ENCODE data around the gene ADRA1B. TPM values are rescaled to one million over a fixed set of nuclear protein-coding genes. Genes with fewer than 3 reads are reported as not detected.

ADRA1B gene
- total and polyA plus RNA-seq, 2 donors from 2014 or later = 1.6 to 2.3 TPM

- no peak for FAIRE-seq
- no peak for TF ChIP-seq CTCF (IDR thresholded peaks at IDR 0.05; ENCODE audit: borderline replicate concordance, extremely low read depth, insufficient read depth)
- Histone ChIP-seq H3K9me3 (ENCODE audit: control insufficient read depth in 2 of 3, insufficient read depth in 1 of 3, low read length in 3 of 3) (no peaks in the 10 kb centered on the region), H3K4me3 (ENCODE audit: low read length in 3 of 3) (no peak overlapping the region), H3K36me3 (ENCODE audit: control insufficient read depth in 2 of 3, insufficient read depth in 3 of 3, low read length in 3 of 3) (no peaks in the 10 kb centered on the region), H3K4me1 (ENCODE audit: control insufficient read depth in 2 of 3, insufficient read depth in 2 of 3, low read depth in 1 of 3, low read length in 3 of 3) (peaks cover 0 to 6% (median 5%) of the 10 kb centered on the region in 3 donors), H3K27ac (ENCODE audit: low read depth in 2 of 2, low read length in 2 of 2) (no peak overlapping the region), H3K27me3 (ENCODE audit: control insufficient read depth, insufficient read depth, low read length) (peaks cover 23% of the 10 kb centered on the region), H3K9ac (ENCODE audit: low read length in 3 of 3) (no peak overlapping the region)
- DNase-seq = peak in 3 of 5 donors; percentile 47 to 53 (median 51)
- intact Hi-C loops (cut with DNase I) = no loop called here
Measured at GRCh38 chr5:159975462-159976019, 59.3 kb downstream of the ADRA1B start.

GRCh38 chr5:159976921-159977320, 60.6 kb downstream of the ADRA1B start:
- Histone ChIP-seq H3K36me3 (ENCODE audit: control insufficient read depth in 2 of 3, insufficient read depth in 3 of 3, low read length in 3 of 3) (no peaks in the 10 kb centered on the region), H3K4me1 (ENCODE audit: control insufficient read depth in 2 of 3, insufficient read depth in 2 of 3, low read depth in 1 of 3, low read length in 3 of 3) (peaks cover 0 to 5% (median 4%) of the 10 kb centered on the region in 3 donors), H3K9me3 (ENCODE audit: control insufficient read depth in 2 of 3, insufficient read depth in 1 of 3, low read length in 3 of 3) (no peaks in the 10 kb centered on the region), H3K27ac (ENCODE audit: low read depth in 2 of 2, low read length in 2 of 2) (no peak overlapping the region), H3K4me3 (ENCODE audit: low read length in 3 of 3) (no peak overlapping the region), H3K27me3 (ENCODE audit: control insufficient read depth, insufficient read depth, low read length) (peaks cover 12% of the 10 kb centered on the region), H3K9ac (ENCODE audit: low read length in 3 of 3) (no peak overlapping the region)
- DNase-seq (no peak), FAIRE-seq (no peak)
- no peak for TF ChIP-seq CTCF (IDR thresholded peaks at IDR 0.05; ENCODE audit: borderline replicate concordance, extremely low read depth, insufficient read depth)
- intact Hi-C loops (cut with DNase I) = no loop called here

DNA sequence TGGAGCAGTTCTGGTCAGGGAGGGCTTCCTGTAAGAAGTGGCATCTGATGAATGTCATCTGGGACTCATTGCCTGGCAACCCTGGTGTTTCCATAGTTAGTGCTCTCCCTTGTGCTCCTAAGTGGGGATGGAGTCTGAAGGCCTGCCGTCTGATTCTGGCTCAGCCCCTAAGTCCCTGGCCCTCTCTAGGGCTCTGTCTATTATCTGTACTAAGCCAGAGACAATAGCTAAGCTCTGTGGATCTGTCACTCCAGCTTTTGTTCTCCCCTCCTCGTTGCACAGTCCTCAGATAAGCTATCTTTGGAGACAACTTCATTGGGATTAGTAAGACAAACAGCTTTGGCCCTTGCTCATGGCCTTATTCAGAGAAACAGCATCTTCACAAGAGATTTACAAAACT, 62.1 kb downstream of the ADRA1B start:
- Histone ChIP-seq H3K27ac (ENCODE audit: low read depth in 2 of 2, low read length in 2 of 2) (no peak overlapping the region), H3K9me3 (ENCODE audit: control insufficient read depth in 2 of 3, insufficient read depth in 1 of 3, low read length in 3 of 3) (no peaks in the 10 kb centered on the region), H3K27me3 (ENCODE audit: control insufficient read depth, insufficient read depth, low read length) (peaks cover 3% of the 10 kb centered on the region), H3K9ac (ENCODE audit: low read length in 3 of 3) (no peak overlapping the region), H3K4me1 (ENCODE audit: control insufficient read depth in 2 of 3, insufficient read depth in 2 of 3, low read depth in 1 of 3, low read length in 3 of 3) (peaks cover 0 to 5% (median 4%) of the 10 kb centered on the region in 3 donors), H3K36me3 (ENCODE audit: control insufficient read depth in 2 of 3, insufficient read depth in 3 of 3, low read length in 3 of 3) (no peaks in the 10 kb centered on the region), H3K4me3 (ENCODE audit: low read length in 3 of 3) (no peak overlapping the region)
- intact Hi-C loops (cut with DNase I) = no loop called here
- TF ChIP-seq CTCF (IDR thresholded peaks at IDR 0.05; ENCODE audit: borderline replicate concordance, extremely low read depth, insufficient read depth) = no peak
- FAIRE-seq = no peak
- DNase-seq = no peak
